ENCODE measurements around the gene APBA3. TPM values are rescaled to one million over a fixed set of nuclear protein-coding genes. Genes with fewer than 3 reads are reported as not detected.

APBA3 gene
- total and polyA plus RNA-seq, 2 of the 4 experiments (the other 2 are of a cell fraction), result 9.5 to 18.4 TPM

DNA sequence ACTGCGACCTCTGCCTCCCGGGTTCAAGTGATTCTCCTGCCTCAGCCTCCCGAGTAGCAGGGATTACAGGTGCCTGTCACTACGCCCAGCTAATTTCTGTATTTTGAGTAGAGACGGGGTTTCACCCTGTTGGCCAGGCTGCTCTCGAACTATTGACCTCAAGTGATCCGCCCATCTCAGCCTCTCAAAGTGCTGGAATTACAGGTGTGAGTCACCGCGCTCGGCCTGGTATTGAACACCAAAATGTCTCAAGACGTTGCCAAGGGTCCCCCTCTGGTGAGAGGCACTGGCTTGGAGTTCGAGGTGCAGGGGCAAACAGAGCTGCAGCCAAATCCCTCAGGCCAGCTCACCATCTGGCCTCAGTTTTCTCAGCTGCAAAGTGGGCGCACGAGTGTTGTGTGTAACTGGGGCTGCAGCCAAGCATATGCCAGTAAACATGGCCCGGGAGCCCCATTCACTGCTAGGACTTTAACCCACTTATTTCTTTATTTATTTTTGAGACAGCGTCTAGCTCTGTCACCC, 45.3 kb downstream of the APBA3 start:
- no peaks in the 10 kb centered on the region for H3K4me1 ChIP-seq (ENCODE audit: control insufficient read depth, insufficient read depth, low read length)
- DNase-seq (no peak), ATAC-seq (ENCODE audit: low read depth) (no peak)
- no peak overlapping the region for H2AFZ ChIP-seq (replicated peaks; ENCODE audit: low read length, poor library complexity)
- H3K9ac ChIP-seq (ENCODE audit: low read depth, low read length), result no peak overlapping the region
- H3K27me3 ChIP-seq (ENCODE audit: control insufficient read depth, insufficient read depth, low read length), result peaks cover 20% of the 10 kb centered on the region
- no peak overlapping the region for H2BK20ac ChIP-seq (ENCODE audit: low read depth, low read length)
- BruUV-seq (replicated peaks), result no TSS peak
- no peak overlapping the region for H3K4me3 ChIP-seq (ENCODE audit: insufficient read depth, low read depth, low read length)
- 92% methylated on average over 6 of the region's 16 CpGs; no CpG with 5 or more reads in 1 of the 2 experiments for WGBS, 2 experiments (ENCODE audit: extremely low coverage in 2 of 2, insufficient read length in 1 of 2)
- POLR2A ChIA-PET (ENCODE audit: unreplicated experiment), result no interaction called here
- no peaks in the 10 kb centered on the region for H3K79me1 ChIP-seq (ENCODE audit: low read depth in 1 of 2, low read length in 2 of 2)
- TF ChIP-seq CTCF (conservative IDR thresholded peaks at IDR 0.05; ENCODE audit: low read depth, low read length) (no peak), FOS (IDR thresholded peaks at IDR 0.05; ENCODE audit: low read depth, low read length) (no peak), MXI1 (IDR thresholded peaks at IDR 0.05; ENCODE audit: borderline replicate concordance, low read depth, low read length) (no peak), NFE2L2 (IDR thresholded peaks at IDR 0.05; ENCODE audit: low read depth, low read length) (no peak), POLR2A (IDR thresholded peaks at IDR 0.05; ENCODE audit: low read depth, low read length) (no peak), USF2 (IDR thresholded peaks at IDR 0.05; ENCODE audit: low read depth, low read length) (no peak), MAFK (IDR thresholded peaks at IDR 0.05; ENCODE audit: low read depth, low read length) (no peak), SMC3 (IDR thresholded peaks at IDR 0.05; ENCODE audit: low read depth, low read length) (no peak), BHLHE40 (IDR thresholded peaks at IDR 0.05; ENCODE audit: low read depth, low read length) (no peak), RAD21 (IDR thresholded peaks at IDR 0.05; ENCODE audit: low read length) (no peak), RFX5 (IDR thresholded peaks at IDR 0.05; ENCODE audit: low read depth, low read length) (no peak), RCOR1 (IDR thresholded peaks at IDR 0.05; ENCODE audit: insufficient replicate concordance, low read length) (no peak), CHD1 (IDR thresholded peaks at IDR 0.05; ENCODE audit: low read depth, low read length) (no peak)
- TF ChIP-seq, protein P1, sequence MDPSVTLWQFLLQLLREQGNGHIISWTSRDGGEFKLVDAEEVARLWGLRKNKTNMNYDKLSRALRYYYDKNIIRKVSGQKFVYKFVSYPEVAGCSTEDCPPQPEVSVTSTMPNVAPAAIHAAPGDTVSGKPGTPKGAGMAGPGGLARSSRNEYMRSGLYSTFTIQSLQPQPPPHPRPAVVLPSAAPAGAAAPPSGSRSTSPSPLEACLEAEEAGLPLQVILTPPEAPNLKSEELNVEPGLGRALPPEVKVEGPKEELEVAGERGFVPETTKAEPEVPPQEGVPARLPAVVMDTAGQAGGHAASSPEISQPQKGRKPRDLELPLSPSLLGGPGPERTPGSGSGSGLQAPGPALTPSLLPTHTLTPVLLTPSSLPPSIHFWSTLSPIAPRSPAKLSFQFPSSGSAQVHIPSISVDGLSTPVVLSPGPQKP (IDR thresholded peaks at IDR 0.05; ENCODE audit: borderline replicate concordance, low read depth, low read length), result no peak
- in situ Hi-C loops (cut with MboI; ENCODE audit: low sequenced_read_pairs) (no loop called here), intact Hi-C loops (cut with micrococcal nuclease) (no loop called here), dilution Hi-C loops (cut with HindIII; ENCODE audit: low sequenced_read_pairs, unreplicated experiment) (no loop called here)
- no peak overlapping the region for H4K8ac ChIP-seq (ENCODE audit: low read depth in 2 of 2, low read length in 2 of 2)
- CTCF ChIA-PET, result no interaction called here
- no peak overlapping the region for H3K56ac ChIP-seq (ENCODE audit: extremely low read depth, insufficient read depth, low read length)
- H2BK120ac ChIP-seq (ENCODE audit: low read depth, low read length), result no peak overlapping the region
- no peaks in the 10 kb centered on the region for H4K20me1 ChIP-seq (ENCODE audit: insufficient read depth, low read length)
- no peak overlapping the region for H2BK15ac ChIP-seq (ENCODE audit: low read depth, low read length)
- no peaks in the 10 kb centered on the region for H3K9me1 ChIP-seq (ENCODE audit: insufficient read depth, low read length)
- H3K4me2 ChIP-seq (ENCODE audit: low read depth, low read length), result no peak overlapping the region
- no peak overlapping the region for H2AK9ac ChIP-seq (replicated peaks; ENCODE audit: low read depth, low read length, poor library complexity)
- no peak overlapping the region for H4K5ac ChIP-seq (ENCODE audit: low read depth, low read length)
- no peak overlapping the region for H3K18ac ChIP-seq (ENCODE audit: low read depth, low read length)
- no peak overlapping the region for H3K27ac ChIP-seq (ENCODE audit: insufficient read depth, low read length)
- no peak overlapping the region for H3K23ac ChIP-seq (ENCODE audit: low read depth, low read length)
- H3K4ac ChIP-seq (ENCODE audit: low read depth, low read length), result no peak overlapping the region
- H3K14ac ChIP-seq (replicated peaks; ENCODE audit: low read depth, low read length), result no peak overlapping the region
- no peak overlapping the region for H2BK5ac ChIP-seq (ENCODE audit: low read depth, low read length, poor library complexity, severe bottlenecking)
- H4K91ac ChIP-seq (ENCODE audit: insufficient read depth, low read depth, low read length), result no peak overlapping the region
- no peaks in the 10 kb centered on the region for H3K9me3 ChIP-seq (ENCODE audit: control insufficient read depth, insufficient read depth, low read length)
- H2AK5ac ChIP-seq (ENCODE audit: low read depth, low read length), result no peak overlapping the region
- H3K36me3 ChIP-seq (ENCODE audit: control insufficient read depth, insufficient read depth, low read length), result no peaks in the 10 kb centered on the region
